HepG2 (cell line): ENCODE measurements around the gene EGR1. TPM values are rescaled to one million over a fixed set of nuclear protein-coding genes. Genes with fewer than 3 reads are reported as not detected.

Experiments used
- FOXA3 ChIP-seq: IDR thresholded peaks from 2 replicates; pipeline ENCODE4 v1.6.1; 2016; ENCODE audit warnings: missing genetic modification reagents, missing compliant biosample characterization
- GABPB1 ChIP-seq: IDR thresholded peaks from 2 replicates; pipeline ENCODE4 v1.6.1; 2016; ENCODE audit warnings: mild to moderate bottlenecking, missing genetic modification reagents, moderate library complexity, missing compliant biosample characterization
- HNRNPLL ChIP-seq: fragments of 200-400 bp; formaldehyde crosslinking; IDR thresholded peaks from 2 replicates; pipeline ENCODE4 v1.6.1; 2017; ENCODE audit warnings: mild to moderate bottlenecking, low read depth, low read length; ENCODE audit not compliant: poor library complexity, severe bottlenecking
- HOXD1 ChIP-seq: sonication (generic); formaldehyde crosslinking; IDR thresholded peaks from 2 replicates; pipeline ENCODE4 v1.5.0; 2020; ENCODE audit warnings: missing genetic modification reagents
- SPEN ChIP-seq: sonication (generic); formaldehyde crosslinking; IDR thresholded peaks from 2 replicates; pipeline ENCODE4 v1.5.1; 2020; ENCODE audit warnings: low read depth, mild to moderate bottlenecking, missing genetic modification reagents
- ZBTB20 ChIP-seq: sonication (generic); formaldehyde crosslinking; IDR thresholded peaks from 2 replicates; pipeline ENCODE4 v1.8.1; 2023; ENCODE audit warnings: missing genetic modification reagents, low read depth, mild to moderate bottlenecking, borderline replicate concordance
- ZNF414 ChIP-seq: sonication (generic); formaldehyde crosslinking; IDR thresholded peaks from 2 replicates; pipeline ENCODE4 v1.5.0; 2020; ENCODE audit warnings: missing genetic modification reagents
- polyA plus RNA-seq, 8 experiments: library from polyadenylated mRNA; depleted of rRNA in 3 of 8; stranded (reverse) in 7 of 8; unstranded in 1 of 8; fragments of >200 nt; fragmentation: Illumina TruSeq in 4 of 8; extraction: Trizol in 4 of 8; gene quantifications; 2 replicates each; pipeline versions ENCODE4 v1.2.1 to v1.2.3, GENCODE V29; 2011 to 2016; ENCODE audit warnings: low read depth in 4 of 8, missing spikeins in 1 of 8, mixed read lengths in 1 of 8; ENCODE audit not compliant: insufficient read depth in 1 of 8
- total RNA-seq, 5 experiments: library from RNA; depleted of rRNA; stranded (reverse); fragments of >200 nt; fragmentation: Illumina TruSeq; extraction: Trizol; gene quantifications; 2 replicates each; pipeline ENCODE4 v1.2.3, GENCODE V29; 2016; ENCODE audit warnings: low read depth in 1 of 5
- TF ChIP-seq, protein P1 (sequence below): sonication (generic); formaldehyde crosslinking; IDR thresholded peaks from one replicate; pipeline ENCODE4 v1.5.1; 2020; ENCODE audit warnings: mild to moderate bottlenecking, missing genetic modification reagents; ENCODE audit errors: not compliant biosample characterization
- TF ChIP-seq, protein P2 (sequence below): sonication (generic); formaldehyde crosslinking; IDR thresholded peaks from 2 replicates; pipeline ENCODE4 v1.8.1; 2022; ENCODE audit warnings: low read depth, mild to moderate bottlenecking, missing genetic modification reagents
- TF ChIP-seq, protein P3 (sequence below), 2 experiments: sonication (generic) in 1 of 2; formaldehyde crosslinking in 1 of 2; IDR thresholded peaks; 2 replicates each; pipeline versions ENCODE4 v1.6.1 to v1.9.0; 2014 to 2022; ENCODE audit warnings: antibody characterized with exemption in 1 of 2, borderline replicate concordance in 1 of 2, inconsistent platforms in 1 of 2, low read depth in 1 of 2, missing genetic modification reagents in 1 of 2

Gene EGR1
- total and polyA plus RNA-seq, 2 of the 13 experiments (the other 11 are each of a cell fraction or from before 2014, with no cell fraction given): 4.1 to 4.5 TPM

DNA sequence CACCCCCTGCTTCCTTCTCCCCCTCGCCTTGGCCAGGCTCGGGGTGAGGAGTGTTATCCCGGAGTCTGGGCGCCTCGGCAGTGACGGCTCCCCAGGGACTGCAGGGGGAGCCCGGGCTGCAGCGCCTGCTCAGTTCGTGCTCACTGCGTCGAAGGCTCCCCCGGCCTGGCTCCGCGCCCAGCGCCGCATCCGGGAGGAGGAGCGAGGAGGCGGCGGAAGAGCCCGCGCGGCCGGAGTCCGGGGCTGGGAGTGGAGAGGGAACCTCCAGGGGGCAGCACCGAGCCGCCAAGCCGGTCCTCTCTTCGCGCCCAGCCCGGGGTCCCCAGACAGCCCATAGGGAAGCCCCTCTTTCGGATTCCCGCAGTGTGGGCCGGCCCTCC, 1.3 kb upstream of the EGR1 start (continued):
- TF ChIP-seq, protein P1, sequence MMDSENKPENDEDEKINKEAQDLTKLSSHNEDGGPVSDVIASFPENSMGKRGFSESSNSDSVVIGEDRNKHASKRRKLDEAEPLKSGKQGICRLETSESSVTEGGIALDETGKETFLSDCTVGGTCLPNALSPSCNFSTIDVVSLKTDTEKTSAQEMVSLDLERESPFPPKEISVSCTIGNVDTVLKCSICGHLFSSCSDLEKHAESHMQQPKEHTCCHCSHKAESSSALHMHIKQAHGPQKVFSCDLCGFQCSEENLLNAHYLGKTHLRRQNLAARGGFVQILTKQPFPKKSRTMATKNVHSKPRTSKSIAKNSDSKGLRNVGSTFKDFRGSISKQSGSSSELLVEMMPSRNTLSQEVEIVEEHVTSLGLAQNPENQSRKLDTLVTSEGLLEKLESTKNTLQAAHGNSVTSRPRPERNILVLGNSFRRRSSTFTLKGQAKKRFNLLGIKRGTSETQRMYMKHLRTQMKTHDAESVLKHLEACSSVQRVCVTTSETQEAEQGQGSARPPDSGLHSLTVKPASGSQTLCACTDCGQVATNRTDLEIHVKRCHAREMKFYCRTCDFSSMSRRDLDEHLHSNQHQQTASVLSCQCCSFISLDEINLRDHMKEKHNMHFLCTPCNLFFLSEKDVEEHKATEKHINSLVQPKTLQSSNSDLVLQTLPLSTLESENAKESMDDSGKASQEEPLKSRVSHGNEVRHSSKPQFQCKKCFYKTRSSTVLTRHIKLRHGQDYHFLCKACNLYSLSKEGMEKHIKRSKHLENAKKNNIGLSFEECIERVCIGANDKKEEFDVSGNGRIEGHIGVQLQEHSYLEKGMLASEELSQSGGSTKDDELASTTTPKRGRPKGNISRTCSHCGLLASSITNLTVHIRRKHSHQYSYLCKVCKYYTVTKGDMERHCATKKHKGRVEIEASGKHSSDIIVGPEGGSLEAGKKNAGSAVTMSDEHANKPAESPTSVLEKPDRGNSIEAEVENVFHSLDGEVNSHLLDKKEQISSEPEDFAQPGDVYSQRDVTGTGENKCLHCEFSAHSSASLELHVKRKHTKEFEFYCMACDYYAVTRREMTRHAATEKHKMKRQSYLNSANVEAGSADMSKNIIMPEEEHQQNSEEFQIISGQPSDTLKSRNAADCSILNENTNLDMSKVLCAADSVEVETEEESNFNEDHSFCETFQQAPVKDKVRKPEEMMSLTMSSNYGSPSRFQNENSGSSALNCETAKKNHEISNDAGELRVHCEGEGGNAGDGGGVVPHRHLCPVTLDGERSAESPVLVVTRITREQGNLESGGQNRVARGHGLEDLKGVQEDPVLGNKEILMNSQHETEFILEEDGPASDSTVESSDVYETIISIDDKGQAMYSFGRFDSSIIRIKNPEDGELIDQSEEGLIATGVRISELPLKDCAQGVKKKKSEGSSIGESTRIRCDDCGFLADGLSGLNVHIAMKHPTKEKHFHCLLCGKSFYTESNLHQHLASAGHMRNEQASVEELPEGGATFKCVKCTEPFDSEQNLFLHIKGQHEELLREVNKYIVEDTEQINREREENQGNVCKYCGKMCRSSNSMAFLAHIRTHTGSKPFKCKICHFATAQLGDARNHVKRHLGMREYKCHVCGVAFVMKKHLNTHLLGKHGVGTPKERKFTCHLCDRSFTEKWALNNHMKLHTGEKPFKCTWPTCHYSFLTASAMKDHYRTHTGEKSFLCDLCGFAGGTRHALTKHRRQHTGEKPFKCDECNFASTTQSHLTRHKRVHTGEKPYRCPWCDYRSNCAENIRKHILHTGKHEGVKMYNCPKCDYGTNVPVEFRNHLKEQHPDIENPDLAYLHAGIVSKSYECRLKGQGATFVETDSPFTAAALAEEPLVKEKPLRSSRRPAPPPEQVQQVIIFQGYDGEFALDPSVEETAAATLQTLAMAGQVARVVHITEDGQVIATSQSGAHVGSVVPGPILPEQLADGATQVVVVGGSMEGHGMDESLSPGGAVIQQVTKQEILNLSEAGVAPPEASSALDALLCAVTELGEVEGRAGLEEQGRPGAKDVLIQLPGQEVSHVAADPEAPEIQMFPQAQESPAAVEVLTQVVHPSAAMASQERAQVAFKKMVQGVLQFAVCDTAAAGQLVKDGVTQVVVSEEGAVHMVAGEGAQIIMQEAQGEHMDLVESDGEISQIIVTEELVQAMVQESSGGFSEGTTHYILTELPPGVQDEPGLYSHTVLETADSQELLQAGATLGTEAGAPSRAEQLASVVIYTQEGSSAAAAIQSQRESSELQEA (CRISPR knock-in tag): peak; percentile 17
- TF ChIP-seq ZNF414 (CRISPR knock-in tag) (peak; percentile 60; the same call in 1 of the 2 replicates), HNRNPLL (peak; percentile 76), ZBTB20 (CRISPR knock-in tag) (0 out of 2 replicates have a peak, but pooled peaks have one; percentile 18), HOXD1 (CRISPR knock-in tag) (0 out of 2 replicates have a peak, but pooled peaks have one; percentile 33), SPEN (peak; percentile 48; the same call in 1 of the 2 replicates), FOXA3 (CRISPR knock-in tag) (peak; percentile 55; the same call in 1 of the 2 replicates), GABPB1 (CRISPR knock-in tag) (peak; percentile 86)
- TF ChIP-seq, protein P2, sequence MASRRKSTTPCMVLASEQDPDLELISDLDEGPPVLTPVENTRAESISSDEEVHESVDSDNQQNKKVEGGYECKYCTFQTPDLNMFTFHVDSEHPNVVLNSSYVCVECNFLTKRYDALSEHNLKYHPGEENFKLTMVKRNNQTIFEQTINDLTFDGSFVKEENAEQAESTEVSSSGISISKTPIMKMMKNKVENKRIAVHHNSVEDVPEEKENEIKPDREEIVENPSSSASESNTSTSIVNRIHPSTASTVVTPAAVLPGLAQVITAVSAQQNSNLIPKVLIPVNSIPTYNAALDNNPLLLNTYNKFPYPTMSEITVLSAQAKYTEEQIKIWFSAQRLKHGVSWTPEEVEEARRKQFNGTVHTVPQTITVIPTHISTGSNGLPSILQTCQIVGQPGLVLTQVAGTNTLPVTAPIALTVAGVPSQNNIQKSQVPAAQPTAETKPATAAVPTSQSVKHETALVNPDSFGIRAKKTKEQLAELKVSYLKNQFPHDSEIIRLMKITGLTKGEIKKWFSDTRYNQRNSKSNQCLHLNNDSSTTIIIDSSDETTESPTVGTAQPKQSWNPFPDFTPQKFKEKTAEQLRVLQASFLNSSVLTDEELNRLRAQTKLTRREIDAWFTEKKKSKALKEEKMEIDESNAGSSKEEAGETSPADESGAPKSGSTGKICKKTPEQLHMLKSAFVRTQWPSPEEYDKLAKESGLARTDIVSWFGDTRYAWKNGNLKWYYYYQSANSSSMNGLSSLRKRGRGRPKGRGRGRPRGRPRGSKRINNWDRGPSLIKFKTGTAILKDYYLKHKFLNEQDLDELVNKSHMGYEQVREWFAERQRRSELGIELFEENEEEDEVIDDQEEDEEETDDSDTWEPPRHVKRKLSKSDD (CRISPR knock-in tag): no peak
- TF ChIP-seq, protein P3, sequence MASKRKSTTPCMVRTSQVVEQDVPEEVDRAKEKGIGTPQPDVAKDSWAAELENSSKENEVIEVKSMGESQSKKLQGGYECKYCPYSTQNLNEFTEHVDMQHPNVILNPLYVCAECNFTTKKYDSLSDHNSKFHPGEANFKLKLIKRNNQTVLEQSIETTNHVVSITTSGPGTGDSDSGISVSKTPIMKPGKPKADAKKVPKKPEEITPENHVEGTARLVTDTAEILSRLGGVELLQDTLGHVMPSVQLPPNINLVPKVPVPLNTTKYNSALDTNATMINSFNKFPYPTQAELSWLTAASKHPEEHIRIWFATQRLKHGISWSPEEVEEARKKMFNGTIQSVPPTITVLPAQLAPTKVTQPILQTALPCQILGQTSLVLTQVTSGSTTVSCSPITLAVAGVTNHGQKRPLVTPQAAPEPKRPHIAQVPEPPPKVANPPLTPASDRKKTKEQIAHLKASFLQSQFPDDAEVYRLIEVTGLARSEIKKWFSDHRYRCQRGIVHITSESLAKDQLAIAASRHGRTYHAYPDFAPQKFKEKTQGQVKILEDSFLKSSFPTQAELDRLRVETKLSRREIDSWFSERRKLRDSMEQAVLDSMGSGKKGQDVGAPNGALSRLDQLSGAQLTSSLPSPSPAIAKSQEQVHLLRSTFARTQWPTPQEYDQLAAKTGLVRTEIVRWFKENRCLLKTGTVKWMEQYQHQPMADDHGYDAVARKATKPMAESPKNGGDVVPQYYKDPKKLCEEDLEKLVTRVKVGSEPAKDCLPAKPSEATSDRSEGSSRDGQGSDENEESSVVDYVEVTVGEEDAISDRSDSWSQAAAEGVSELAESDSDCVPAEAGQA (IDR thresholded peaks at IDR 0.05; ENCODE audit: low read depth): 0 out of 2 replicates have a peak, but pooled peaks have one; percentile 32
- TF ChIP-seq, protein P3 (CRISPR knock-in tag; IDR thresholded peaks at IDR 0.05; ENCODE audit: borderline replicate concordance): no peak
